ENCODE measurements around the gene LANCL2. TPM values are rescaled to one million over a fixed set of nuclear protein-coding genes. Genes with fewer than 3 reads are reported as not detected.
"Not testable (repeated sequence)": the region's sequence is repeated elsewhere in the genome, so short reads cannot be mapped to it uniquely, and the experiment has no call there.

Gene LANCL2
- total RNA-seq, 4 donors from 2014 or later, result 6.4 to 12.8 (median 9.7) TPM

- TF ChIP-seq CTCF (IDR thresholded peaks at IDR 0.05), result peak; percentile 69 to 84 (median 84)
- TF ChIP-seq POLR2A (IDR thresholded peaks at IDR 0.05), result no peak
- peak; percentile 14 for DNase-seq
- Histone ChIP-seq H3K27me3 (no peaks in the 10 kb centered on the region), H3K9me3 (no peaks in the 10 kb centered on the region), H3K36me3 (peaks cover 0 to 11% (median 0%) of the 10 kb centered on the region in 3 donors), H3K27ac (no peak overlapping the region), H3K4me1 (no peaks in the 10 kb centered on the region), H3K4me3 (no peak overlapping the region)
- intact Hi-C loops (cut with DNase I), result loop anchor here (2.0 kb wide), 1 partner anchor 136 kb away; no protein-coding TSS in a partner anchor
- 22 to 30% methylated on average over 5 of the region's 6 CpGs for WGBS, 2 donors
Measured at GRCh38 chr7:55415173-55415778, 50.1 kb downstream of the LANCL2 start.

DNA sequence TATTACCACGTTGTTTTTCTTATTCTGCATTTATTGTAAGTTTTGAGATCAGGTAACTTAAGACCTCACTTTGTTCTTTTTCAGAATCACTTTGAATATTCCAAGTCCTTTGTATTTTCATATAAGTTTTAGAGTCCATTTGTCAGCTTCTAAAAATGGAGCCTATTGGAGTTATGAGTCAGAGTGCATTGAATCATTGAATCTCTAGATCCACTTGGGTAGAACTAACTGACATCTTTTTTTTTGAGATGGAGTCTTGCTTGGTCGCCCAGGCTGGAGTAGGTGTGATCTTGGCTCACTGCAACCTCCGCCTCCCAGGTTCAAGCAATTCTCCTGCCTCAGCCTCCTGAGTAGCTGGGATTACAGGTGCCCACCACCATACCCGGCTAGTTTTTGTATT is 52.3 kb downstream of the LANCL2 start:
- H3K4me1 ChIP-seq; H3K9me3 ChIP-seq; H3K36me3 ChIP-seq; intact Hi-C loops (cut with DNase I); H3K27ac ChIP-seq; H3K4me3 ChIP-seq; DNase-seq; H3K27me3 ChIP-seq: not testable (repeated sequence)
- WGBS, 2 donors, result 86 to 91% methylated on average over 4 of the region's 4 CpGs

DNA sequence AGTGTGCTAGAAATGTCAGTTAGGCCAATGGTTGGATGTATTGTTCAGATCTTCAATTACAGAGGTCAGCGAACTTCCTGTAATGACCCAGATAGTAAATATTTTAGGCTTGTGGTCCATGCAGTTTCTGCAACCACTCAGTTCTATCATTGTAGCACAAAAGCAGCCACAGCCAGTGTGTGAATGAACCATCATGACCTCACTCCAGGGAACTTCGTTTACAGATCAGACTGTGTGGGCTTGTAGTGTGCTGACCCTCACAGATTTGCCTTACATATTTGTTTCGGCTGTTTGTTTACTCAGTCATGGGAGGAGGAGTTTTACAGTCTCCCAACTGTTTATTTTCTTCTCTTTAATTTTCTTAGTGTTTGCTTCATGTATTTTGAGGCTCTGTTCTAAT is 55.4 kb downstream of the LANCL2 start:
- Histone ChIP-seq H3K36me3 (peaks cover 0 to 22% (median 0%) of the 10 kb centered on the region in 3 donors), H3K27me3 (no peaks in the 10 kb centered on the region), H3K4me1 (no peaks in the 10 kb centered on the region), H3K27ac (no peak overlapping the region), H3K4me3 (no peak overlapping the region), H3K9me3 (no peaks in the 10 kb centered on the region)
- WGBS, 2 donors, result 70 to 82% methylated on average over 3 of the region's 3 CpGs
- DNase-seq, result no peak
- TF ChIP-seq CTCF (IDR thresholded peaks at IDR 0.05) (no peak), POLR2A (IDR thresholded peaks at IDR 0.05) (no peak)
- intact Hi-C loops (cut with DNase I), result no loop called here

- no peaks in the 10 kb centered on the region for H3K9me3 ChIP-seq
- no peaks in the 10 kb centered on the region for H3K27me3 ChIP-seq
- H3K36me3 ChIP-seq, result peaks cover 0 to 46% (median 0%) of the 10 kb centered on the region in 3 donors
- 70 to 81% methylated on average over 4 to 5 of the region's 5 CpGs for WGBS, 2 donors
- no peak overlapping the region for H3K27ac ChIP-seq
- no peaks in the 10 kb centered on the region for H3K4me1 ChIP-seq
- no peak overlapping the region for H3K4me3 ChIP-seq
- intact Hi-C loops (cut with DNase I), result no loop called here
- TF ChIP-seq POLR2A (IDR thresholded peaks at IDR 0.05) (no peak), CTCF (IDR thresholded peaks at IDR 0.05) (no peak)
- DNase-seq, result no peak
Measured at GRCh38 chr7:55423277-55423711, 58.2 kb downstream of the LANCL2 start.

DNA sequence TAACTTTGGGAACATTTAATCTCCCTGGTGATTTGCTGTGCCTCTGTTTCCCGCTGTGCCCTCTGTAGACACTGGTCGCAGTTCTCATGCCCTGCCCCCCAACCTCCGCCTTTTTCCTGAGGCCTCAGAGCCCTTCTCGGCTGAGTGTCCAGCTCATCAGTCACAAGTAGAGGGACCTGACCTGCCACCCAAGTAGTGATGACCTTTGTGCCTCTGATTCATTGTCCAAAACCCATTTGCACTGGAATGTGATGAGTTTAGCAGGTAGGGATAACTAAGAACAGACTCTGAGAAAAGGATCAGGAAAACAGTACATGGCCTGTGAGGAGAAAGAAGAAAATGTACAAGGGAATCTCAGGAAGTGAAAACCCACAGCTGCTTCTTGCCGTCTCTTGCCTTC is 58.8 kb downstream of the LANCL2 start:
- Histone ChIP-seq H3K4me3 (no peak overlapping the region), H3K9me3 (no peaks in the 10 kb centered on the region), H3K4me1 (no peaks in the 10 kb centered on the region), H3K36me3 (peaks cover 0 to 51% (median 0%) of the 10 kb centered on the region in 3 donors), H3K27ac (no peak overlapping the region), H3K27me3 (no peaks in the 10 kb centered on the region)
- TF ChIP-seq CTCF (IDR thresholded peaks at IDR 0.05) (no peak), POLR2A (IDR thresholded peaks at IDR 0.05) (no peak)
- 83 to 88% methylated on average over 3 to 4 of the region's 5 CpGs for WGBS, 2 donors
- DNase-seq, result no peak
- intact Hi-C loops (cut with DNase I), result no loop called here
